GM23248 (cell line): ENCODE results near the gene LRRN1.

Source experiments
- EZH2 ChIP-seq: fragments of 200-600 bp; sonication (generic); IDR thresholded peaks from 2 replicates; pipeline ENCODE4 v1.6.1; 2018; ENCODE audit warnings: antibody characterized with exemption, mild to moderate bottlenecking; ENCODE audit not compliant: insufficient read depth, poor library complexity, severe bottlenecking
- EZH2phosphoT487 ChIP-seq: fragments of 200-600 bp; sonication (generic); IDR thresholded peaks from 2 replicates; pipeline ENCODE4 v1.6.1; 2018; ENCODE audit warnings: antibody characterized with exemption, moderate library complexity, mild to moderate bottlenecking, low read depth; ENCODE audit not compliant: insufficient read depth

DNA sequence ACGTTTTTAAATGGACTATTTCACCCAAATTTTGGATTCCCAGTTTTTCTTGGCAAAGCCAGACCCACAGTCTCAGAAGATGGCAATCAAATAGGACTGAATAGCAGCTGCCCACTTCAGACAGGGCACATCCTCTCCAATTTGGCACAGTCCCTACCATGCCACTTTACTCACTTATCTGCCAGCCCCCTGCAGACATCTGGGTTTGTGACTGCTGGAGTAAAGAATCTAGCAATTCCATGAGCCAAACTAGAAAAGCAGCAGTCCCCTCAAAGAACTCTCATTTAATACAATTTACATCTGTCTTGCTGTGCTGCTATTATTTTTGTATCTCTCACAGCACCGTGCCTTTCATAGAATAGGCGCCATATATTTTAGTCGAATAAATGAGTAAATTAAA lies 16.0 kb upstream of the LRRN1 start:
- TF ChIP-seq EZH2 (no peak), EZH2phosphoT487 (no peak)
